ENCODE results near the gene NDUFA7.
"Not testable (repeated sequence)": the region's sequence is repeated elsewhere in the genome, so short reads cannot be mapped to it uniquely, and the experiment has no call there.

NDUFA7 gene
- 0 to 1.5 (median 0.20) reads per million in 17 experiments for total RNA-seq

- DNase-seq, result peak; percentile 98 to 99 (median 98)
Observed at GRCh38 chr19:8321067-8321985, at the start of gene NDUFA7, which contains the start of gene RPS28. TSS of gene NDUFA7 (minus strand) at chr19:8321375. CDS start at chr19:8321358, 17 bp downstream. TSS of gene RPS28 (plus strand) at chr19:8321496. CDS start at chr19:8321531, 35 bp downstream.

GRCh38 chr19:8370176-8371010 is 49.2 kb upstream of the NDUFA7 start:
- peak in 3 of 4 experiments; percentile 29 to 62 (median 43) for DNase-seq

- peak; percentile 24 to 52 (median 38) for DNase-seq
Observed at GRCh38 chr19:8367327-8368001, 46.3 kb upstream of the NDUFA7 start.

- no peak for DNase-seq
Observed at GRCh38 chr19:8366961-8367326, 45.8 kb upstream of the NDUFA7 start.

GRCh38 chr19:8366121-8366581 is 45.0 kb upstream of the NDUFA7 start:
- DNase-seq, result no peak

GRCh38 chr19:8363803-8364771 is 42.9 kb upstream of the NDUFA7 start, which contains the start of gene ANGPTL4:
TSS of gene ANGPTL4 (plus strand) at chr19:8364155. CDS start at chr19:8364322, 167 bp downstream.
- peak; percentile 20 to 52 (median 41) for DNase-seq

- DNase-seq, result peak; percentile 87 to 93 (median 89)
Observed at GRCh38 chr19:8361921-8362793, 41.0 kb upstream of the NDUFA7 start.

GRCh38 chr19:8360196-8360595 is 39.0 kb upstream of the NDUFA7 start:
- DNase-seq, result no peak

GRCh38 chr19:8358948-8359347 is 37.8 kb upstream of the NDUFA7 start:
- no peak for DNase-seq

GRCh38 chr19:8357007-8357521 is 35.9 kb upstream of the NDUFA7 start:
- DNase-seq, result no peak

GRCh38 chr19:8355631-8356402 is 34.6 kb upstream of the NDUFA7 start:
- DNase-seq, result peak; percentile 84 to 94 (median 88)

- not testable (repeated sequence) for DNase-seq
Observed at GRCh38 chr19:8352845-8353244, 31.7 kb upstream of the NDUFA7 start.

GRCh38 chr19:8352134-8352827 is 31.1 kb upstream of the NDUFA7 start:
- DNase-seq, result peak in 3 of 4 experiments; percentile 31 to 51 (median 49)

- DNase-seq, result not testable (repeated sequence)
Observed at GRCh38 chr19:8349629-8350372, 28.6 kb upstream of the NDUFA7 start.

- no peak for DNase-seq
Observed at GRCh38 chr19:8343483-8343844, 22.3 kb upstream of the NDUFA7 start.

GRCh38 chr19:8342684-8343482 is 21.7 kb upstream of the NDUFA7 start, which contains the start of gene KANK3:
TSS of gene KANK3 (minus strand) at chr19:8343262. CDS start at chr19:8337828, 5,434 bp downstream.
- peak; percentile 95 to 98 (median 96) for DNase-seq

- DNase-seq, result no peak
Observed at GRCh38 chr19:8342316-8342683, 21.1 kb upstream of the NDUFA7 start.

All from suppressor macrophage (primary cell).